B cell (primary cell): Measurements from ENCODE around the gene BANF2. TPM values are rescaled to one million over a fixed set of nuclear protein-coding genes. Genes with fewer than 3 reads are reported as not detected.

ENCODE experiments used
- ATAC-seq: fragments of 200-7000 bp; cut with Tn5 transposase; one replicate; pipeline ENCODE4 v1.10.0; 2021; ENCODE audit warnings: low read depth, mild to moderate bottlenecking, moderate number of reproducible peaks, moderate library complexity
- CTCF ChIA-PET: fragments of 350-600 bp; sonication (Branson Sonifier 250); formaldehyde crosslinking; loops from one replicate; lab custom pipeline; 2021; ENCODE audit warnings: antibody characterized with exemption, inconsistent platforms; lab: Charles Lee
- POLR2A ChIA-PET: fragments of 350-600 bp; sonication (Branson Sonifier 250); formaldehyde crosslinking; loops from one replicate; lab custom pipeline; 2021; ENCODE audit warnings: antibody characterized with exemption; lab: Charles Lee
- DNase-seq: peaks from one replicate; pipeline ENCODE4 v3.0.0; 2013
- H2AFZ ChIP-seq: 2 replicates; pipeline ENCODE4 v1.6.1; 2012; ENCODE audit warnings: mild to moderate bottlenecking, low read depth, low read length; ENCODE audit not compliant: insufficient read depth, poor library complexity, severe bottlenecking
- H3K27ac ChIP-seq, 2 donors: 1 replicate in 1 of 2; 2 replicates in 1 of 2; pipeline ENCODE4 v1.5.1; 2012 to 2013; ENCODE audit warnings: low read length in 2 of 2, mild to moderate bottlenecking in 2 of 2, moderate library complexity in 1 of 2
- H3K27me3 ChIP-seq, 4 experiments: fragments of 200-600 bp in 1 of 4; sonication (generic) in 1 of 4; replicated peaks in 1 of 4; 1 replicate in 2 of 4; 2 replicates in 2 of 4; pipeline versions ENCODE4 v1.6.1 to v1.7.0; 2013 to 2016; ENCODE audit warnings: low read length in 3 of 4, mild to moderate bottlenecking in 2 of 4, mixed read lengths in 1 of 4, moderate library complexity in 1 of 4; ENCODE audit not compliant: insufficient read depth in 4 of 4, control insufficient read depth in 3 of 4; ENCODE audit errors: control extremely low read depth in 1 of 4
- H3K36me3 ChIP-seq, 2 experiments: replicated peaks in 1 of 2; 1 replicate in 1 of 2; 2 replicates in 1 of 2; pipeline versions ENCODE4 v1.6.1 to v1.7.1; 2013; ENCODE audit warnings: low read length in 1 of 2; ENCODE audit not compliant: insufficient read depth in 2 of 2, control insufficient read depth in 1 of 2; ENCODE audit errors: control extremely low read depth in 1 of 2, extremely low read depth in 1 of 2
- H3K4me1 ChIP-seq, 2 donors: fragments of 200-600 bp in 1 of 2; sonication (generic) in 1 of 2; 1 replicate in 1 of 2; 2 replicates in 1 of 2; pipeline versions ENCODE4 v1.5.1 to v1.6.1; 2013 to 2017; ENCODE audit warnings: low read length in 2 of 2; ENCODE audit not compliant: control insufficient read depth in 2 of 2, insufficient read depth in 2 of 2
- H3K4me2 ChIP-seq: replicated peaks from 2 replicates; pipeline ENCODE3; 2012; ENCODE audit warnings: mild to moderate bottlenecking, low read depth, low read length; ENCODE audit not compliant: poor library complexity, severe bottlenecking
- H3K4me3 ChIP-seq, 5 experiments: fragments of 200-600 bp in 1 of 5; sonication (generic) in 1 of 5; 1 replicate in 3 of 5; 2 replicates in 2 of 5; pipeline versions ENCODE4 v1.5.1 to v1.7.0; 2011 to 2016; ENCODE audit warnings: low read length in 4 of 5, mild to moderate bottlenecking in 4 of 5, low read depth in 2 of 5, control low read depth in 1 of 5, moderate library complexity in 1 of 5; ENCODE audit not compliant: insufficient read depth in 1 of 5; ENCODE audit errors: control extremely low read depth in 1 of 5, extremely low read depth in 1 of 5
- H3K79me2 ChIP-seq: fragments of 200-600 bp; sonication (generic); one replicate; pipeline ENCODE4 v1.6.0; 2016; ENCODE audit warnings: low read length; ENCODE audit not compliant: control insufficient read depth, insufficient read depth
- H3K9ac ChIP-seq: fragments of 200-600 bp; sonication (generic); 2 replicates; pipeline ENCODE4 v1.6.1; 2017; ENCODE audit warnings: mild to moderate bottlenecking, low read length, moderate library complexity
- H3K9me3 ChIP-seq, 3 donors: one replicate each; pipeline versions ENCODE4 v1.6.1 to v1.7.1; 2013; ENCODE audit warnings: low read length in 2 of 3; ENCODE audit not compliant: control insufficient read depth in 2 of 3, insufficient read depth in 1 of 3; ENCODE audit errors: control extremely low read depth in 1 of 3
- H4K20me1 ChIP-seq: 2 replicates; pipeline ENCODE4 v1.6.0; 2012; ENCODE audit warnings: mild to moderate bottlenecking, low read length; ENCODE audit not compliant: insufficient read depth, control insufficient read depth, poor library complexity, severe bottlenecking
- H3K27ac Mint-ChIP-seq: one replicate; pipeline ENCODE4 v1.8.0; 2021; ENCODE audit warnings: mixed read lengths
- H3K27me3 Mint-ChIP-seq: one replicate; pipeline ENCODE4 v1.8.0; 2021; ENCODE audit warnings: mixed read lengths
- H3K4me1 Mint-ChIP-seq: one replicate; pipeline ENCODE4 v1.8.0; 2021; ENCODE audit warnings: mixed read lengths
- H3K4me3 Mint-ChIP-seq: one replicate; pipeline ENCODE4 v1.8.0; 2021; ENCODE audit warnings: mixed read lengths
- H3K9me3 Mint-ChIP-seq: one replicate; pipeline ENCODE4 v1.8.0; 2022; ENCODE audit warnings: mixed read lengths; ENCODE audit not compliant: insufficient read depth
- EZH2 ChIP-seq: IDR thresholded peaks from 2 replicates; pipeline ENCODE4 v1.6.1; 2012; ENCODE audit warnings: borderline replicate concordance, low read depth, mild to moderate bottlenecking, moderate library complexity, low read length; ENCODE audit not compliant: insufficient read depth, poor library complexity, severe bottlenecking
- WGBS: methylation state at CpG from one replicate; pipeline ENCODE4 v1.1.5; 2013; ENCODE audit warnings: missing lambda C conversion rate; ENCODE audit not compliant: insufficient coverage; 5-methylcytosine and 5-hydroxymethylcytosine counted together
- intact Hi-C: fragments of 100-400 bp; cut with micrococcal nuclease; formaldehyde crosslinking; loops from one replicate; pipeline ENCODE4 v1.10.0; 2022
- polyA plus RNA-seq: library from polyadenylated mRNA; depleted of rRNA; stranded (reverse); fragments of >200 nt; gene quantifications from 2 replicates; pipeline ENCODE4 v1.2.3, GENCODE V29; 2012
- total RNA-seq, 2 donors: library from RNA; stranded (reverse); fragments of 120-200 nt in 1 of 2; gene quantifications; 1 replicate in 1 of 2; 2 replicates in 1 of 2; pipeline versions ENCODE4 v1.2.3 to v1.2.4, GENCODE V29; 2013 to 2022
- TF ChIP-seq, protein P1 (sequence below): fragments of 200-600 bp; IDR thresholded peaks from one replicate; pipeline ENCODE4 v1.8.0; 2022; ENCODE audit warnings: antibody characterized with exemption, mild to moderate bottlenecking

The BANF2 gene
- total and polyA plus RNA-seq, 2 donors (not counting 1 experiment from before 2014, with no cell fraction given), result not detected

- H4K20me1 ChIP-seq, result no peaks in the 10 kb centered on the region
- peaks cover 0 to 8% (median 2%) of the 10 kb centered on the region in 4 experiments for H3K27me3 ChIP-seq
- ChIA-PET POLR2A (interaction anchor here (0.9 to 1.6 kb wide), 2 partner anchors 279 to 284 kb away, joined by 7 to 10 read pairs; no protein-coding TSS in a partner anchor), CTCF (interaction anchor here (1.0 to 6.4 kb wide), 13 partner anchors 11 to 323 kb away, joined by 3 to 159 read pairs (median 12); partner anchors contain the start of gene DSTN)
- no peaks in the 10 kb centered on the region for H3K36me3 ChIP-seq
- peak overlapping the region in 1 of 2 donors; percentile 50 for H3K27ac ChIP-seq
- intact Hi-C loops, result loop anchor here (5.0 to 10.0 kb wide), 4 partner anchors 146 to 1114 kb away; partner anchors contain the start of genes BFSP1 and SMIM26
- TF ChIP-seq, protein P1, sequence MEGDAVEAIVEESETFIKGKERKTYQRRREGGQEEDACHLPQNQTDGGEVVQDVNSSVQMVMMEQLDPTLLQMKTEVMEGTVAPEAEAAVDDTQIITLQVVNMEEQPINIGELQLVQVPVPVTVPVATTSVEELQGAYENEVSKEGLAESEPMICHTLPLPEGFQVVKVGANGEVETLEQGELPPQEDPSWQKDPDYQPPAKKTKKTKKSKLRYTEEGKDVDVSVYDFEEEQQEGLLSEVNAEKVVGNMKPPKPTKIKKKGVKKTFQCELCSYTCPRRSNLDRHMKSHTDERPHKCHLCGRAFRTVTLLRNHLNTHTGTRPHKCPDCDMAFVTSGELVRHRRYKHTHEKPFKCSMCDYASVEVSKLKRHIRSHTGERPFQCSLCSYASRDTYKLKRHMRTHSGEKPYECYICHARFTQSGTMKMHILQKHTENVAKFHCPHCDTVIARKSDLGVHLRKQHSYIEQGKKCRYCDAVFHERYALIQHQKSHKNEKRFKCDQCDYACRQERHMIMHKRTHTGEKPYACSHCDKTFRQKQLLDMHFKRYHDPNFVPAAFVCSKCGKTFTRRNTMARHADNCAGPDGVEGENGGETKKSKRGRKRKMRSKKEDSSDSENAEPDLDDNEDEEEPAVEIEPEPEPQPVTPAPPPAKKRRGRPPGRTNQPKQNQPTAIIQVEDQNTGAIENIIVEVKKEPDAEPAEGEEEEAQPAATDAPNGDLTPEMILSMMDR, result peak; percentile 39
- no peak for TF ChIP-seq EZH2
- H3K9me3 ChIP-seq, result no peaks in the 10 kb centered on the region
- H3K27me3 Mint-ChIP-seq, result peaks cover 18% of the 10 kb centered on the region
- H3K4me1 Mint-ChIP-seq, result peaks cover 20% of the 10 kb centered on the region
- H3K4me1 ChIP-seq, result peaks cover 15 to 18% of the 10 kb centered on the region in 2 donors
- H3K79me2 ChIP-seq, result peaks cover 22% of the 10 kb centered on the region
- H3K9me3 Mint-ChIP-seq, result no peaks in the 10 kb centered on the region
- under 1% methylated on average over 108 of the region's 110 CpGs for WGBS
- H3K4me3 ChIP-seq, result peak overlapping the region in 4 of 5 experiments; percentile 56 to 85 (median 74)
- peak overlapping the region; percentile 97 for H3K4me2 ChIP-seq
- H3K9ac ChIP-seq, result peak overlapping the region; percentile 68
- peak overlapping the region; percentile 86 for H3K27ac Mint-ChIP-seq
- ATAC-seq, result peak; percentile 29
- H2AFZ ChIP-seq, result peak overlapping the region; percentile 84
- peak overlapping the region; percentile 85 for H3K4me3 Mint-ChIP-seq
- DNase-seq, result peak; percentile 86
Measured at GRCh38 chr20:17680836-17681725, 18.7 kb upstream of the BANF2 start.
